Measurements from ENCODE around the gene SYNE3.

DNA sequence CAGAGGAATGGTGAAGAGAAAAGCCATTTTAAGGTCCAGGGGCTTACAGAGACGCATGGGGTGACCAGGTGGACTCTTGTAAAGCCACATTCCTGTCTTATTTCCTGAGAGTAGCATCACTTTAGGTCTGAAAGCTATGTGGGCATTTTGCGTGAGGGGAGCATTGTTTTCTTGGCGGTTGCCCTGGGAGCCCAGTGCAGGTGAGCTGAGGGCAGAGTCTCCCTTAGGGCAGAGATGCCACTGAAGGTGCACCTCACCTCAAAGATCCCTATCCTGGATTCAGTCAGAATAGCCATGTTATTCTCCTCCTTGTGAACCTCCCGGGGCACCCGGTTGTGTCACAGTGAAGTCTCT, 30.8 kb upstream of the SYNE3 start:
- TF ChIP-seq, protein P1, sequence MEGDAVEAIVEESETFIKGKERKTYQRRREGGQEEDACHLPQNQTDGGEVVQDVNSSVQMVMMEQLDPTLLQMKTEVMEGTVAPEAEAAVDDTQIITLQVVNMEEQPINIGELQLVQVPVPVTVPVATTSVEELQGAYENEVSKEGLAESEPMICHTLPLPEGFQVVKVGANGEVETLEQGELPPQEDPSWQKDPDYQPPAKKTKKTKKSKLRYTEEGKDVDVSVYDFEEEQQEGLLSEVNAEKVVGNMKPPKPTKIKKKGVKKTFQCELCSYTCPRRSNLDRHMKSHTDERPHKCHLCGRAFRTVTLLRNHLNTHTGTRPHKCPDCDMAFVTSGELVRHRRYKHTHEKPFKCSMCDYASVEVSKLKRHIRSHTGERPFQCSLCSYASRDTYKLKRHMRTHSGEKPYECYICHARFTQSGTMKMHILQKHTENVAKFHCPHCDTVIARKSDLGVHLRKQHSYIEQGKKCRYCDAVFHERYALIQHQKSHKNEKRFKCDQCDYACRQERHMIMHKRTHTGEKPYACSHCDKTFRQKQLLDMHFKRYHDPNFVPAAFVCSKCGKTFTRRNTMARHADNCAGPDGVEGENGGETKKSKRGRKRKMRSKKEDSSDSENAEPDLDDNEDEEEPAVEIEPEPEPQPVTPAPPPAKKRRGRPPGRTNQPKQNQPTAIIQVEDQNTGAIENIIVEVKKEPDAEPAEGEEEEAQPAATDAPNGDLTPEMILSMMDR (IDR thresholded peaks at IDR 0.05): no peak
- TF ChIP-seq REST (IDR thresholded peaks at IDR 0.05; ENCODE audit: insufficient read depth in 1 of 2, low read depth in 2 of 2, low read length in 1 of 2): no peak
